Stomach (tissue), 4 donors: ENCODE results near the gene TAS2R7.

ENCODE experiments used
- EP300 ChIP-seq: sonication (generic); formaldehyde crosslinking; IDR thresholded peaks from one replicate; pipeline ENCODE4 v1.6.1; 2017; ENCODE audit warnings: antibody characterized with exemption
- POLR2A ChIP-seq, 4 donors: fragments of 450-650 bp; IDR thresholded peaks; one replicate each; pipeline ENCODE4 v1.6.1; 2016; ENCODE audit warnings: antibody characterized with exemption in 4 of 4, control low read depth in 2 of 4, mild to moderate bottlenecking in 1 of 4, moderate library complexity in 1 of 4
- POLR2AphosphoS5 ChIP-seq, 3 donors: sonication (generic); formaldehyde crosslinking; IDR thresholded peaks; one replicate each; pipeline ENCODE4 v1.6.1; 2016; ENCODE audit warnings: antibody characterized with exemption in 3 of 3
- TF ChIP-seq, protein P1 (sequence below), 7 experiments: fragments of 450-650 bp in 4 of 7; fragments of 200-600 bp in 3 of 7; sonication (generic) in 3 of 7; IDR thresholded peaks; one replicate each; pipeline ENCODE4 v1.5.1; 2016 to 2019; ENCODE audit warnings: antibody characterized with exemption in 7 of 7, control low read depth in 2 of 7, mild to moderate bottlenecking in 1 of 7

DNA sequence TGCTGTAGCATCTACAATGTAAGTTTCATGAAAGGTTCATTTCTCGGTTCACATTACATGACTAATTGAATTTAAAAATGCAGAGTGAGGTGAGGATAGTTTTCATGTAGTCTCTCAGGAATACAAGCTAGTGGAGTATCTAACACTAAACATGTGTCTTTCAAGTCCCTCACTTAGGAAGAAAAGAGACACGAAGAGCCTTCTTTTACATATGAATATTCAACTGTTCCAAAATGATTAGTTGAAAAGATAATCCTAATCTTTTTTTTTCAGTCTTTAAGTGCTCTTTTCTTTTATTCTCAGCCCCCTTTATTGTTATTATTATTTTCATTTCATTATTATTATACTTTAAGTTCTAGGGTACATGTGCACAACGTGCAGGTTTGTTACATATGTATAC is 36.0 kb upstream of the TAS2R7 start:
- TF ChIP-seq, protein P1, sequence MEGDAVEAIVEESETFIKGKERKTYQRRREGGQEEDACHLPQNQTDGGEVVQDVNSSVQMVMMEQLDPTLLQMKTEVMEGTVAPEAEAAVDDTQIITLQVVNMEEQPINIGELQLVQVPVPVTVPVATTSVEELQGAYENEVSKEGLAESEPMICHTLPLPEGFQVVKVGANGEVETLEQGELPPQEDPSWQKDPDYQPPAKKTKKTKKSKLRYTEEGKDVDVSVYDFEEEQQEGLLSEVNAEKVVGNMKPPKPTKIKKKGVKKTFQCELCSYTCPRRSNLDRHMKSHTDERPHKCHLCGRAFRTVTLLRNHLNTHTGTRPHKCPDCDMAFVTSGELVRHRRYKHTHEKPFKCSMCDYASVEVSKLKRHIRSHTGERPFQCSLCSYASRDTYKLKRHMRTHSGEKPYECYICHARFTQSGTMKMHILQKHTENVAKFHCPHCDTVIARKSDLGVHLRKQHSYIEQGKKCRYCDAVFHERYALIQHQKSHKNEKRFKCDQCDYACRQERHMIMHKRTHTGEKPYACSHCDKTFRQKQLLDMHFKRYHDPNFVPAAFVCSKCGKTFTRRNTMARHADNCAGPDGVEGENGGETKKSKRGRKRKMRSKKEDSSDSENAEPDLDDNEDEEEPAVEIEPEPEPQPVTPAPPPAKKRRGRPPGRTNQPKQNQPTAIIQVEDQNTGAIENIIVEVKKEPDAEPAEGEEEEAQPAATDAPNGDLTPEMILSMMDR (IDR thresholded peaks at IDR 0.05): no peak
- TF ChIP-seq POLR2AphosphoS5 (IDR thresholded peaks at IDR 0.05): no peak
- TF ChIP-seq POLR2A (IDR thresholded peaks at IDR 0.05): no peak
- no peak for TF ChIP-seq EP300
